A549 (cell line): ENCODE measurements around the gene JARID2. TPM values are rescaled to one million over a fixed set of nuclear protein-coding genes. Genes with fewer than 3 reads are reported as not detected.

Experiments
- ATAC-seq, 2 experiments: fragments of 200-7000 bp in 1 of 2; fragments of >200 bp in 1 of 2; cut with Nextera tagmentation in 1 of 2; cut with Tn5 transposase in 1 of 2; 3 replicates each; pipeline versions ENCODE4 v1.8.0 to v1.9.1; 2018 to 2020; ENCODE audit warnings: mild to moderate bottlenecking in 1 of 2, moderate library complexity in 1 of 2
- CTCF ChIA-PET: fragments of 300-600 bp; sonication (Branson Sonifier 250); formaldehyde crosslinking; extraction: SDS; loops from one replicate; lab custom pipeline; 2021; ENCODE audit warnings: antibody characterized with exemption, inconsistent platforms; lab: Yijun Ruan, JAX
- POLR2A ChIA-PET: fragments of 350-600 bp; formaldehyde crosslinking; extraction: SDS; loops from one replicate; lab custom pipeline; 2021; ENCODE audit warnings: antibody characterized with exemption, inconsistent platforms; lab: Yijun Ruan, JAX
- DNase-seq, 2 experiments: peaks; one replicate each; pipeline versions ENCODE4 v3.0.0 to v3.0.0-alpha.2; 2011 to 2016; ENCODE audit warnings: low read depth in 1 of 2, low spot score in 1 of 2
- FAIRE-seq: peaks from 2 replicates; lab custom pipeline; 2011; peaks lifted over from hg19 to GRCh38; lab: Jason Lieb, UNC
- H3K27ac ChIP-seq, 2 experiments: fragments of >200 bp; sonication (Bioruptor Twin); formaldehyde crosslinking; 3 replicates each; pipeline ENCODE4 v1.5.1; 2016 to 2017
- H3K4me1 ChIP-seq: fragments of >200 bp; sonication (Bioruptor Twin); formaldehyde crosslinking; 3 replicates; pipeline ENCODE4 v1.6.1; 2016
- H3K4me2 ChIP-seq: fragments of >200 bp; sonication (Bioruptor Twin); formaldehyde crosslinking; 3 replicates; pipeline ENCODE4 v1.6.1; 2016
- H3K4me3 ChIP-seq: fragments of >200 bp; sonication (Bioruptor Twin); formaldehyde crosslinking; 3 replicates; pipeline ENCODE4 v1.5.1; 2016
- H3K9me3 ChIP-seq: fragments of >200 bp; sonication (Bioruptor Twin); formaldehyde crosslinking; 3 replicates; pipeline ENCODE4 v1.6.1; 2016
- ATOH8 ChIP-seq: fragments of 250-450 bp; sonication (Bioruptor Pico); IDR thresholded peaks from 2 replicates; pipeline ENCODE4 v1.5.0; 2020; ENCODE audit warnings: low read depth, mild to moderate bottlenecking, moderate library complexity
- BHLHE40 ChIP-seq: IDR thresholded peaks from 2 replicates; pipeline ENCODE4 v1.6.1; 2012; ENCODE audit warnings: low read depth, low read length, inconsistent platforms
- CBX2 ChIP-seq: fragments of 200-600 bp; sonication (generic); IDR thresholded peaks from 2 replicates; pipeline ENCODE4 v1.6.1; 2016; ENCODE audit warnings: low read depth, mild to moderate bottlenecking, borderline replicate concordance
- CHD2 ChIP-seq: fragments of 150-350 bp; IDR thresholded peaks from 2 replicates; pipeline ENCODE4 v1.6.1; 2014; ENCODE audit warnings: low read length; ENCODE audit not compliant: partially characterized antibody
- EP300 ChIP-seq, 2 experiments: fragments of >200 bp; sonication (Bioruptor Twin); formaldehyde crosslinking; IDR thresholded peaks; 2 replicates in 1 of 2; 3 replicates in 1 of 2; pipeline ENCODE4 v1.6.1; 2016 to 2017
- ESRRA ChIP-seq: fragments of 150-350 bp; IDR thresholded peaks from 2 replicates; pipeline ENCODE4 v1.6.1; 2014; ENCODE audit warnings: mild to moderate bottlenecking, low read length, borderline replicate concordance
- FOSB ChIP-seq: fragments of 250-450 bp; sonication (Bioruptor Pico); IDR thresholded peaks from 2 replicates; pipeline ENCODE4 v1.5.0; 2020; ENCODE audit warnings: mild to moderate bottlenecking, moderate library complexity
- GATA3 ChIP-seq: IDR thresholded peaks from 2 replicates; pipeline ENCODE4 v1.6.1; 2012; ENCODE audit warnings: borderline replicate concordance
- HEYL ChIP-seq: fragments of 250-450 bp; sonication (Bioruptor Pico); IDR thresholded peaks from 2 replicates; pipeline ENCODE4 v1.8.0; 2021; ENCODE audit warnings: mild to moderate bottlenecking, moderate library complexity
- JUN ChIP-seq, 2 experiments: fragments of >200 bp; sonication (Bioruptor Twin); formaldehyde crosslinking; IDR thresholded peaks; 2 replicates in 1 of 2; 3 replicates in 1 of 2; pipeline ENCODE4 v1.6.1; 2016 to 2017
- JUNB ChIP-seq: fragments of >200 bp; sonication (Bioruptor Twin); formaldehyde crosslinking; IDR thresholded peaks from 2 replicates; pipeline ENCODE4 v1.6.1; 2016
- KDM1A ChIP-seq: fragments of 200-600 bp; sonication (generic); IDR thresholded peaks from 2 replicates; pipeline ENCODE4 v1.6.1; 2016; ENCODE audit warnings: low read depth, mild to moderate bottlenecking
- MAFK ChIP-seq: fragments of 450-650 bp; IDR thresholded peaks from 2 replicates; pipeline ENCODE4 v1.6.1; 2014; ENCODE audit not compliant: partially characterized antibody
- MYC ChIP-seq: IDR thresholded peaks from 2 replicates; pipeline ENCODE4 v1.6.1; 2012; ENCODE audit warnings: mild to moderate bottlenecking, inconsistent platforms, low read length, improper control_type of control experiment, borderline replicate concordance
- NFE2L2 ChIP-seq: fragments of 150-350 bp; conservative IDR thresholded peaks from 2 replicates; pipeline ENCODE4 v1.6.1; 2014; ENCODE audit warnings: low read length
- NPAS2 ChIP-seq: fragments of 250-450 bp; sonication (Bioruptor Pico); IDR thresholded peaks from 2 replicates; pipeline ENCODE4 v1.8.0; 2022; ENCODE audit warnings: mild to moderate bottlenecking, moderate library complexity, borderline replicate concordance
- PHF8 ChIP-seq: fragments of 200-600 bp; sonication (generic); IDR thresholded peaks from 2 replicates; pipeline ENCODE4 v1.6.1; 2016; ENCODE audit warnings: low read depth, mild to moderate bottlenecking, antibody characterized with exemption, moderate library complexity, borderline replicate concordance
- RAD21 ChIP-seq, 2 experiments: fragments of >200 bp in 1 of 2; sonication (Bioruptor Twin) in 1 of 2; formaldehyde crosslinking in 1 of 2; IDR thresholded peaks in 1 of 2; conservative IDR thresholded peaks in 1 of 2; 2 replicates in 1 of 2; 3 replicates in 1 of 2; pipeline ENCODE4 v1.6.1; 2012 to 2018; ENCODE audit warnings: inconsistent platforms in 1 of 2
- RARB ChIP-seq: fragments of 250-450 bp; sonication (Bioruptor Pico); IDR thresholded peaks from 2 replicates; pipeline ENCODE4 v1.8.0; 2021; ENCODE audit warnings: mild to moderate bottlenecking, moderate library complexity
- RCOR1 ChIP-seq: fragments of 150-350 bp; IDR thresholded peaks from 2 replicates; pipeline ENCODE4 v1.6.1; 2014; ENCODE audit warnings: antibody characterized with exemption, low read length, low read depth
- SMC3 ChIP-seq: fragments of >200 bp; sonication (Bioruptor Twin); formaldehyde crosslinking; IDR thresholded peaks from 3 replicates; pipeline ENCODE4 v1.6.1; 2018; ENCODE audit warnings: inconsistent platforms
- SREBF2 ChIP-seq: fragments of 450-650 bp; IDR thresholded peaks from 2 replicates; pipeline ENCODE4 v1.6.1; 2014; ENCODE audit warnings: mild to moderate bottlenecking, moderate library complexity
- TP53 ChIP-seq: fragments of 250-450 bp; sonication (Bioruptor Pico); IDR thresholded peaks from 2 replicates; pipeline ENCODE4 v1.5.0; 2021; ENCODE audit warnings: mild to moderate bottlenecking, moderate library complexity
- ZFP36 ChIP-seq: fragments of 450-650 bp; IDR thresholded peaks from 2 replicates; pipeline ENCODE4 v1.6.1; 2014; ENCODE audit warnings: borderline replicate concordance; ENCODE audit not compliant: partially characterized antibody
- ZNF302 ChIP-seq: fragments of 250-450 bp; sonication (Bioruptor Pico); IDR thresholded peaks from 2 replicates; pipeline ENCODE4 v1.9.0; 2021; ENCODE audit warnings: inconsistent platforms, mild to moderate bottlenecking, moderate library complexity
- WGBS: methylation state at CpG from one replicate; pipeline ENCODE4 v1.1.6; 2017; ENCODE audit errors: missing lambda C conversion rate; 5-methylcytosine and 5-hydroxymethylcytosine counted together
- polyA plus RNA-seq, 4 experiments: library from polyadenylated mRNA; depleted of rRNA in 3 of 4; stranded (reverse); fragments of >200 nt; fragmentation: RNase III in 1 of 4; extraction: RNeasy Plus Mini Kit Qiagen cat#74134 plus additional on column Dnase treatment in 1 of 4; gene quantifications; 2 replicates in 3 of 4; 3 replicates in 1 of 4; pipeline ENCODE4 v1.2.3, GENCODE V29; 2011 to 2017
- TF ChIP-seq, protein P1 (sequence below): IDR thresholded peaks from 2 replicates; pipeline ENCODE4 v1.6.1; 2012
- TF ChIP-seq, protein P2 (sequence below): fragments of >200 bp; sonication (Bioruptor Twin); formaldehyde crosslinking; IDR thresholded peaks from 3 replicates; pipeline ENCODE4 v1.5.1; 2016

Gene JARID2
- polyA plus RNA-seq, 2 of the 4 experiments (the other 2 are of a cell fraction) = 7.8 to 8.3 TPM

GRCh38 chr6:15462256-15462655 is 216.4 kb downstream of the JARID2 start:
- DNase-seq (no peak), ATAC-seq (no peak), FAIRE-seq (no peak)
- ChIA-PET CTCF (interaction anchor here (0.8 to 1.5 kb wide), 2 partner anchors 510 to 1333 kb away, joined by 3 read pairs; no protein-coding TSS in a partner anchor), POLR2A (no interaction called here)
- H3K4me2 ChIP-seq = no peak overlapping the region
- WGBS = 91% methylated on average over 4 of the region's 4 CpGs
- no peak overlapping the region for H3K4me3 ChIP-seq
- TF ChIP-seq TP53 (no peak), NFE2L2 (no peak), KDM1A (no peak), NPAS2 (CRISPR knock-in tag) (no peak), JUN (IDR thresholded peaks at IDR 0.05) (no peak), CHD2 (no peak), ZFP36 (no peak), ZNF302 (CRISPR knock-in tag) (no peak), FOSB (CRISPR knock-in tag) (no peak), MAFK (no peak), JUNB (no peak), BHLHE40 (no peak), PHF8 (no peak), SMC3 (no peak), GATA3 (no peak), ATOH8 (CRISPR knock-in tag) (no peak)
- no peaks in the 10 kb centered on the region for H3K9me3 ChIP-seq
- H3K4me1 ChIP-seq = no peaks in the 10 kb centered on the region
- H3K27ac ChIP-seq = no peak overlapping the region

GRCh38 chr6:15462717-15463525 is 217.1 kb downstream of the JARID2 start:
- no peaks in the 10 kb centered on the region for H3K9me3 ChIP-seq
- H3K4me2 ChIP-seq = no peak overlapping the region
- 82% methylated on average over 8 of the region's 8 CpGs for WGBS
- no peak overlapping the region for H3K4me3 ChIP-seq
- ATAC-seq (no peak), FAIRE-seq (no peak), DNase-seq (no peak)
- ChIA-PET CTCF (interaction anchor here (0.7 to 1.5 kb wide), 5 partner anchors 8 to 1333 kb away, joined by 3 to 6 read pairs (median 3); no protein-coding TSS in a partner anchor), POLR2A (no interaction called here)
- H3K4me1 ChIP-seq = no peaks in the 10 kb centered on the region
- no peak overlapping the region for H3K27ac ChIP-seq
- TF ChIP-seq MYC (no peak), RCOR1 (no peak), EP300 (IDR thresholded peaks at IDR 0.05) (no peak)

GRCh38 chr6:15464211-15464725 is 218.4 kb downstream of the JARID2 start:
- Histone ChIP-seq H3K4me1 (no peaks in the 10 kb centered on the region), H3K4me3 (no peak overlapping the region), H3K9me3 (no peaks in the 10 kb centered on the region), H3K27ac (no peak overlapping the region), H3K4me2 (no peak overlapping the region)
- ChIA-PET POLR2A (no interaction called here), CTCF (interaction anchor here (0.7 to 1.4 kb wide), 4 partner anchors 12 to 141 kb away, joined by 4 to 6 read pairs (median 4); no protein-coding TSS in a partner anchor)
- FAIRE-seq (no peak), DNase-seq (peak; percentile 13 to 36), ATAC-seq (peak; percentile 68 to 81; a peak in 4 of 6 replicates)
- 60% methylated on average over 4 of the region's 5 CpGs for WGBS
- TF ChIP-seq TP53 = no peak
- no peak for TF ChIP-seq RCOR1
- no peak for TF ChIP-seq ESRRA
- no peak for TF ChIP-seq SREBF2
- no peak for TF ChIP-seq RARB
- TF ChIP-seq RAD21 (conservative IDR thresholded peaks at IDR 0.05 in 1 of 2, IDR thresholded peaks at IDR 0.05 in 1 of 2) = 0 out of 5 replicates have a peak, but pooled peaks of 1 of the 2 experiments have one; percentile 25
- TF ChIP-seq, protein P1, sequence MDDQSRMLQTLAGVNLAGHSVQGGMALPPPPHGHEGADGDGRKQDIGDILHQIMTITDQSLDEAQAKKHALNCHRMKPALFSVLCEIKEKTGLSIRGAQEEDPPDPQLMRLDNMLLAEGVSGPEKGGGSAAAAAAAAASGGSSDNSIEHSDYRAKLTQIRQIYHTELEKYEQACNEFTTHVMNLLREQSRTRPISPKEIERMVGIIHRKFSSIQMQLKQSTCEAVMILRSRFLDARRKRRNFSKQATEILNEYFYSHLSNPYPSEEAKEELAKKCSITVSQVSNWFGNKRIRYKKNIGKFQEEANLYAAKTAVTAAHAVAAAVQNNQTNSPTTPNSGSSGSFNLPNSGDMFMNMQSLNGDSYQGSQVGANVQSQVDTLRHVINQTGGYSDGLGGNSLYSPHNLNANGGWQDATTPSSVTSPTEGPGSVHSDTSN = no peak
- no peak for TF ChIP-seq CBX2
- TF ChIP-seq HEYL (CRISPR knock-in tag) = no peak
- no peak for TF ChIP-seq BHLHE40
- TF ChIP-seq JUN (IDR thresholded peaks at IDR 0.05) = no peak
- TF ChIP-seq, protein P2, sequence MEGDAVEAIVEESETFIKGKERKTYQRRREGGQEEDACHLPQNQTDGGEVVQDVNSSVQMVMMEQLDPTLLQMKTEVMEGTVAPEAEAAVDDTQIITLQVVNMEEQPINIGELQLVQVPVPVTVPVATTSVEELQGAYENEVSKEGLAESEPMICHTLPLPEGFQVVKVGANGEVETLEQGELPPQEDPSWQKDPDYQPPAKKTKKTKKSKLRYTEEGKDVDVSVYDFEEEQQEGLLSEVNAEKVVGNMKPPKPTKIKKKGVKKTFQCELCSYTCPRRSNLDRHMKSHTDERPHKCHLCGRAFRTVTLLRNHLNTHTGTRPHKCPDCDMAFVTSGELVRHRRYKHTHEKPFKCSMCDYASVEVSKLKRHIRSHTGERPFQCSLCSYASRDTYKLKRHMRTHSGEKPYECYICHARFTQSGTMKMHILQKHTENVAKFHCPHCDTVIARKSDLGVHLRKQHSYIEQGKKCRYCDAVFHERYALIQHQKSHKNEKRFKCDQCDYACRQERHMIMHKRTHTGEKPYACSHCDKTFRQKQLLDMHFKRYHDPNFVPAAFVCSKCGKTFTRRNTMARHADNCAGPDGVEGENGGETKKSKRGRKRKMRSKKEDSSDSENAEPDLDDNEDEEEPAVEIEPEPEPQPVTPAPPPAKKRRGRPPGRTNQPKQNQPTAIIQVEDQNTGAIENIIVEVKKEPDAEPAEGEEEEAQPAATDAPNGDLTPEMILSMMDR = peak; percentile 47
- 0 out of 3 replicates have a peak, but pooled peaks have one; percentile 28 for TF ChIP-seq SMC3
- TF ChIP-seq KDM1A = no peak
